ENCODE results near the gene PTPRT.

The PTPRT gene

DNA sequence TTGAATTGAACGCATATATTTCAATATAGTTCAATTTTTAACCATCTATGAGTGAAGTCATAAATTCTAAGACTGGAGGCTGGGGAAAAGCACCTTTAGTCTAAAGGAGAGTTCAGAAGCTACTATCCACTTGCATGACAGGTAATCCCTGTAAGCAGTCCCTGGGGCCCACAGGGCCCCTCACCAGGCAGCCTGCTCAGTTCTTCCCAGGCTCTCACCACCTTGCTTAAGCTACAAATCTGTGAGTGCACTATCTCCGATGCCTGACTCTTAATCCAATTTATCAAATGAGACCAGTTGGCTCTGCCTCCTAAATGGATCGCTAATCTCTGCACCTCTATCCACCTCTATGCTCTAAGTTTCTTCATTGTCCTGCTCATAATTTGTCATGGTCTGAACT, 413.8 kb downstream of the PTPRT start:
- DNase-seq = no peak

GRCh38 chr20:42775037-42775436, 414.7 kb downstream of the PTPRT start:
- DNase-seq = no peak

DNA sequence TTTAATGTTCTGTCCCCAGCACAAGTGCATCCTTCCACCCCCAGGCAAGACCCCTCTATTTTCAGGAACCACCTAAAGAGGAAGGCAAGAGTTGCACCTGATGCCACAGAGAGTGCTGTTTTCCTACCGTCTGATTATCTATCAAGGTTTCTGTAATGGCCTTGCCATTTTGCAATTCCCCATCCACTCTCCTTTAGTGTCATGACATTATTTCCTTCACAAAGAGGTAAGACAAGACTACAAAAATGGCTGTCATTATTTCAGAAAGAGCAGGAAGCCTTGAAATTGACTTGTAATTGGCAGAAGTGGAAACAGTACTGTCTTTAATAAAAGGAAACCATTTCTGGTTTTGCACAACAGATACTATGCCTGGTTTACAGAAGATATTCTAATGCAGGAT, 426.7 kb downstream of the PTPRT start:
- no peak for DNase-seq

GRCh38 chr20:42756991-42757390, 432.7 kb downstream of the PTPRT start:
- DNase-seq = no peak

DNA sequence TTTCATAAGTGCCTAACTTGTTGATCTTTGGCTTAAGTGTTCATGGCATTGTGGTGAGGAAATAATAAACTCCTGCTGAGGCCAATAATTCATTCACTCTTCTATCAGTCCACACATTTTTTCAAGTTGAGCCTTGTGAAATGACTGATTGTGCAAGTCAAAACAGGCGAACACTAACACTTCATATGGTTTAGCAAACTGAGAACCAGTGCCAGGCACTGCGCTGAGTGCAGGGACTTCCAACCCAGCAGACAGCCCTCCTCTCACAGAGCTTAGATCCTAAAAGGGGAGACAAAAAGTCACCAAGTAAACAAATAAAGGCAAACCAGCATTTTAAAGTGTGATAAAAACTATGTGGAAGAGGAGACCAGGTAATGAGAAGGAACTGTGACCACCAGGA, 435.0 kb downstream of the PTPRT start:
- no peak for DNase-seq

DNA sequence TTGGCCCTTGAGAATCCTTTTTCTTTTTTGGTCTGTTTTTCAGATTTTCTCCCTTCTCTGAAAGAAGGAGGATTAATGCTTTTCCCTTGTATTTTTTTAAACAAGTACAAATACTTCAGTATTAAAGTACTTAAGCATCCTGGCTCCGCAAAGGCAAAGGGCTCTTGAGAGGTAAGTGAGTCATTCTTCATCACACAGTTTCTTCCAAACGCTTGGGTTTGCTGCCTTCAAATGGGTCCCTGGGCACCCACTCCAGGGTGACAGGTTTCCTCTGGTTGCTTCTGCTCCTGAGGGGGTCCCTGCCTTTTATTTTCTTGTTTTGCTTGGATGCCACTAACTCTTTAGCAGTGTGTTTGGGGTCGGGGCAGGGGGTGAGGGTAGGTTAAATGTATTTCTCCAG, 437.1 kb downstream of the PTPRT start:
- DNase-seq = no peak

DNA sequence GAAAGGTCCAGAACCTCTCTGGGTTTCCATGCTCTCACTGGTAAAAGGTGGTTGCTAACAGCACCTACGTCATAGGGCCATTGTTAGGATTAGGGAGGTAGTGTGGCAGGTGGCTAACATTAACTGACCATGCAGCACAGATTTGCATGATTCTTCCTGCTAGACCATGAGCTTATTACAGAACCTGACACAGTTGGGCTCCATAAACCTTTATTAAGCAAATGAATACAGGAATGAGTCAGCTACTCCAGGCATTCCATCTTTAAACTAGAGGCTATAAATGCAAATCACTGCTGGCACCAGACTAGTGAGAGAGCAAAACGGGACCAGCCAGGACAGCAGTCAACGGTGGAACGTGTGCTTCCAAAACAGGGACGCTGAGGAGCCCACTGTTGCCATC, 440.1 kb downstream of the PTPRT start:
- DNase-seq = no peak

- DNase-seq = no peak
Measured at GRCh38 chr20:42747765-42748411, 441.8 kb downstream of the PTPRT start.

- DNase-seq = no peak
Measured at GRCh38 chr20:42744756-42745465, 444.8 kb downstream of the PTPRT start.

GRCh38 chr20:42742926-42743325, 446.8 kb downstream of the PTPRT start:
- no peak for DNase-seq

GRCh38 chr20:42741906-42742305, 447.8 kb downstream of the PTPRT start:
- DNase-seq = no peak

DNA sequence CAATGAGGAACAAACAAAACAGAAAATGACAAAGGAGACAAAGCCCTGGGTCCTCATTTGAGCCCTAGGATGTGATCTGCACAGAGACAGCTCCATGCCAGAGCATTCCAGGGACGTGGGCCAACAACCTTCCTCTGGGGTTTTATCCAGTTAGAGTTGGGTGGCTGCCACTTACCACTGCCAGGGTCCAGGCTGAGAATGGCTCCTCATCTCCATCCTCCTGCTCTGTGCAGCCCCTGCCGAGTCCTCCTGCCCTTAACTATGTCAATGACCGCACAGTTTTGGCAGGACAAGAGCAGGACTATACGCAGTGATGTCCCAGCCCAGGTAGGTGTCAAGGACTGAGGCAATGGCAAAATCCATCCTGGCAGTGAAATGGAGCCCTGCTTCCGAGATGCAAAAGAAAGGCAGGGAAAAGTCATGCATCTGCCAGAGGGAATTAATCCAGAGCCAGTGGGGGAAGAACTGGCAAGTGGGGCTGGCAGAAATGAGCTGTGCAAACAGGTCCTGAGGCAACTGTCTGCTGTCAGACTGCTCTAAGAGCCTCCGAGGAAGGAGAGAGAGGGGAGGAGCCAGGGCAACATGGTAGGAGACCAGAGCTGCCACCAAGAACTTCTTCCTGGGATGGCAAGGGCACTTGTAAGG, 449.4 kb downstream of the PTPRT start:
- DNase-seq = no peak

- no peak for DNase-seq
Measured at GRCh38 chr20:42739683-42740082, 450.0 kb downstream of the PTPRT start.

DNA sequence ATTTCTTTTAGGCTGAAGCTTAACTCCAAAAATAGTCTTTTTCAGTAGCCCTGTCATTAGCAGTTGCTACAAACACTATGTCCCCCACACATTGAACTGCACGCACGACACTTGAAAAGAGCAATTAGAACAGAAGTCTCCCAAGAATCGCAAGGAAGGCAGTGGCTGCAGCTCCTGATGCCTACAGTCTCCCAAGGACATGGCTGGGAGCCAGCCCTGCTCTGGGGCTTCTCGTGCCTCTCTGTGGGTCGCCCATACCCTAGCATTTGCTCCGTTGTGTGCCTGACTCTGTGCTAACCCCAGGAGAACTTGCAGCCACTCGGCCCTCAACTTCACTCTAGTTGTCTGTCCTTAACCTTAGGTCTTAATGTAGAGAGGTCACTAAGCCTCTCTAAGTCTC, 454.2 kb downstream of the PTPRT start:
- DNase-seq = no peak

GRCh38 chr20:42734660-42735368, 454.9 kb downstream of the PTPRT start:
- DNase-seq = no peak

DNA sequence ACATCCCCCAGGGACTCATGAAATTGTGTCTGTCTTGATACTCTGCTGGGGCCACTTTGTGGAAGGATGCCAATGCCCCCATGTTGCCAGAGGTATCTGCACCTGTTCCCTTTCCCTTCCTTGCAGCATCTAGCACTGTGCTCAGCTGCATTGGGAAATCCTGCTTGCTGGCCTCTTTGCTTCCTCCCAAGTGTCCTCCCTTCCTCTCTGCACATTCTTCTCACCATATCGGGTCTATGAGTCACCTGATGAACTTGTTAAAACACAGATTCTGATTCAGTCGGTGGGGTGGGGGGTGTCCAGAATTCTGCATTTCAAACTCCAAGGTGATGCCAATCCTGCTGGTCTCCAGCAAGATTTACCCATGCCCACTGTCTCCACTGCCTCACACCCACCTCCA, 467.8 kb downstream of the PTPRT start:
- no peak for DNase-seq

GRCh38 chr20:42714298-42715141, 475.2 kb downstream of the PTPRT start:
- DNase-seq = no peak

- no peak for DNase-seq
Measured at GRCh38 chr20:42708266-42708665, 481.4 kb downstream of the PTPRT start.

DNA sequence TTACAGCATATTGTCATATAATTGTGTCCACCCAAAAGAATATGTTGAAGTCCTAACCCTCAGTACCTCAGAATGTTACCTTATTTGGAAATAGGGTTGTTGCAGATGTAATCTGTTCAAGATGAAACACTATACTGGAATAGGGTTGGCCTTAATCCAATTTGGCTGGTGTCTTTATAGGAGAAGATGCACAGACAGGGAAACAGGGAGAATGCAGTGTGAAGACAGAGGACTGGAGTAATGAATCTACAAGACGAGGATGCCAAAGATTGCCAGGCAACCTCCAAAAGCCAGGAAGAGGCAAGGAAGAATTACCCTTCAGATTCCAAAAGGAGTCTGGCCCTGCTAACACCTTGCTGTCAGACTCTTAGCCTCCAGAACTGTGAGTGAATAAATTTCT, 482.9 kb downstream of the PTPRT start:
- DNase-seq = no peak

DNA sequence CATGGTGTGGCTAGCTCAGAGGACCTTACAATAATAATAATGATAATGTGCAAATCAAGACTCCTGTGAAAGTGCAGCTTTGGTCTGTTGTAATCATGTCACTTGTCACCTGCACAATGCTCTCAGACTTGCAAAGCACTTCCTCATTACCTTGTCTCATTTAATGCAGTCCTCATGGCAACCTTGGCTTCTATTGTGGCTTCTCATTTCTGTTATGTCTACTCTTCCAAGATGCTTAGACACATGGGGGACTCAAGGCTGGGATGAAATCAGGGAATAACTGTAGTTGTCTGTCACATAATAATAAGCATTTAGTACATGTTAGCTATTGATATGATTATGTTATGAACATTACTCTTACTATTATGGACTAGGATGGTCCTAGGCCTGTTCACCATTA, 484.2 kb downstream of the PTPRT start:
- DNase-seq = no peak

DNA sequence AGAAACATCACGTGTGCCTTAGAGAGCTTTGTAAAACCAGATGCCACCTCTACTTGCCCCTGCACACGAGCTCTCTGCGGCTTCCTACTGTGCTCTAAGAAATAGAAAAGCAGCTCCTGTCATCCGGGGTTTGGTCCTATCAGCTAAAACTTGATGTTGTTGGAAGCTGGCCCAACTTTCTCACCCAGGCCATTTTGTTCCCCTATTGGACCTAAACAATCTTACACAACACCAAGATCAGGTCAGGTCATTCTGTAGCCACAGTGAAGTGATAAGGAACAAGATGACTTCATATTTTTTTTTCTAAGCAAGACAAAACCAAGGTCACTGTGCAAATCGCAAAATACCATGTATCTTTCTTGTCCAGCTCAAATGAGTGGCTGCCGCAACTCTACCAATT, 486.0 kb downstream of the PTPRT start:
- DNase-seq = no peak

DNA sequence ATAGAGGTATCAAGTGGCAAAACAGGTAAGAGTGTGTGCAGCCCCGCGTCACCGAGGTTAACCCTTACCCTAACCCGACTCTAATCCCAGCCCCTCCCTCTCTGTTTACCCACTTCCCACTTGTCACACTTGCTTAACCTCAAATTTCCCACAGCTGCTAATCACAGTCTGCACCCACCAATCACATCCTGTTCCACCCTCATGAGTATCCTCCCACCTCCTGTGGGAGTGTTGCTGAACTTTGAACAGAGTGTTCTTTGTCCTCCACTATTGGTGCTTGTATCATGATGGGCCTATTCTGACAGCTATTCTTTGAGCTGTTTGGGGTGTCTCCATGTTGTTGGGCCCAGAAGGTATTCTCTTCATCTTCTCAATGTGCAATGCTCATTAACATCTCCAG, 487.8 kb downstream of the PTPRT start:
- DNase-seq = no peak

DNA sequence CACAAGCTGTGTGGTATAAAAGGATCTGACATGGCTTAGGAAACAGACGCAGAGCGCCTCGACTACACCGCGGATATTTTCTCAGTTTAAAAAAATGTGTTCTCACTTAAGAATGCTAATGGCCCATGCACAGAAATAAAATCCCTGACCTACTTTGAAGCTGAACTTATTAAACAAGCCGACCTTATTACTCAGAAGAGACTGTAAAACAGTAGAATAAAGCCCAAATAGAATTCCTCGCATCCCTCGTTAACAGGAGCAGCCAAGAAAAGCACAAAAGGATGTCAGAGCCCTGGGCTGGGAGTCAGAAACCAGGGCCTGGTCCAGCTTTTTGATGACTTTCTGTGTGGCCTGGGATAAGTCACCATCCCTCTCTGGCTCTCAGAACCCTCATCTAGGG, 489.3 kb downstream of the PTPRT start:
- no peak for DNase-seq

All from stimulated activated CD4-positive, alpha-beta T cell treated with anti-CD3 and anti-CD28 coated beads, Interleukin-15, amount 100 ng/mL, for 24 hours (primary cell).